Fibroblast of lung (primary cell): Measurements from ENCODE around the gene MMS19. TPM values are rescaled to one million over a fixed set of nuclear protein-coding genes. Genes with fewer than 3 reads are reported as not detected.
A peak's percentile ranks its signal among the peaks of the same experiment; 100 is the strongest.

Experiments used
- DNase-seq, 2 donors: peaks; one replicate each; pipeline versions ENCODE4 v3.0.0 to v3.0.0-alpha.2; 2010; ENCODE audit warnings: low read depth in 2 of 2
- H2AFZ ChIP-seq: 2 replicates; pipeline ENCODE4 v1.5.1; 2012; ENCODE audit warnings: low read length, control low read depth, inconsistent platforms
- H3K27ac ChIP-seq: 2 replicates; pipeline ENCODE4 v1.5.1; 2011; ENCODE audit warnings: low read length, control low read depth; ENCODE audit not compliant: insufficient read depth
- H3K27me3 ChIP-seq: 2 replicates; pipeline ENCODE4 v1.5.1; 2011; ENCODE audit warnings: mild to moderate bottlenecking, low read length; ENCODE audit not compliant: control insufficient read depth, insufficient read depth
- H3K36me3 ChIP-seq: 2 replicates; pipeline ENCODE4 v1.5.1; 2011; ENCODE audit warnings: low read length; ENCODE audit not compliant: control insufficient read depth, insufficient read depth
- H3K4me1 ChIP-seq: 2 replicates; pipeline ENCODE4 v1.5.1; 2011; ENCODE audit warnings: low read length; ENCODE audit not compliant: control insufficient read depth, insufficient read depth; ENCODE audit errors: extremely low read depth
- H3K4me2 ChIP-seq: 2 replicates; pipeline ENCODE4 v1.5.1; 2011; ENCODE audit warnings: low read length, control low read depth; ENCODE audit not compliant: insufficient read depth; ENCODE audit errors: extremely low read depth
- H3K4me3 ChIP-seq, 4 experiments: fragments of 200-600 bp in 1 of 4; sonication (generic) in 1 of 4; replicated peaks in 1 of 4; 2 replicates each; pipeline ENCODE4 v1.5.1; 2011 to 2016; ENCODE audit warnings: low read length in 4 of 4, low read depth in 3 of 4, mild to moderate bottlenecking in 3 of 4, control low read depth in 2 of 4, inconsistent platforms in 1 of 4, mixed read lengths in 1 of 4; ENCODE audit not compliant: insufficient read depth in 1 of 4; ENCODE audit errors: control extremely low read depth in 1 of 4
- H3K79me2 ChIP-seq: 2 replicates; pipeline ENCODE4 v1.5.1; 2012; ENCODE audit warnings: mild to moderate bottlenecking, low read length, inconsistent platforms; ENCODE audit not compliant: control insufficient read depth, insufficient read depth
- H3K9ac ChIP-seq: 2 replicates; pipeline ENCODE4 v1.5.1; 2011; ENCODE audit warnings: mild to moderate bottlenecking, low read length, control low read depth; ENCODE audit not compliant: insufficient read depth
- H3K9me3 ChIP-seq: 2 replicates; pipeline ENCODE4 v1.5.1; 2012; ENCODE audit warnings: low read depth, low read length; ENCODE audit not compliant: control insufficient read depth, insufficient read depth
- H4K20me1 ChIP-seq: 2 replicates; pipeline ENCODE4 v1.5.1; 2011; ENCODE audit warnings: low read length; ENCODE audit not compliant: control insufficient read depth, insufficient read depth; ENCODE audit errors: extremely low read depth
- CTCF ChIP-seq, 2 donors: IDR thresholded peaks in 1 of 2; conservative IDR thresholded peaks in 1 of 2; 1 replicate in 1 of 2; 2 replicates in 1 of 2; pipeline ENCODE4 v1.5.1; 2011 to 2012; ENCODE audit warnings: low read length in 2 of 2, control low read depth in 1 of 2, inconsistent platforms in 1 of 2, low read depth in 1 of 2, mild to moderate bottlenecking in 1 of 2
- EZH2 ChIP-seq: IDR thresholded peaks from 2 replicates; pipeline ENCODE4 v1.5.1; 2012; ENCODE audit warnings: low read length, control low read depth, mild to moderate bottlenecking; ENCODE audit errors: missing control alignments
- polyA plus RNA-seq, 2 donors: library from polyadenylated mRNA; depleted of rRNA in 1 of 2; stranded (reverse) in 1 of 2; unstranded in 1 of 2; fragments of >200 nt; gene quantifications; 2 replicates each; pipeline ENCODE4 v1.2.1, GENCODE V29; 2011 to 2012; ENCODE audit warnings: missing spikeins in 1 of 2
- total RNA-seq: library from RNA; depleted of rRNA; stranded (reverse); fragments of >200 nt; gene quantifications from 2 replicates; pipeline ENCODE4 v1.2.1, GENCODE V29; 2014

Gene MMS19
- total and polyA plus RNA-seq, 2 donors (not counting 1 experiment from before 2014, with no cell fraction given): 44.7 to 64.7 TPM

GRCh38 chr10:97509120-97509680 lies 11.0 kb upstream of the MMS19 start:
- no peaks in the 10 kb centered on the region for H3K27me3 ChIP-seq
- H3K27ac ChIP-seq: no peak overlapping the region
- peaks cover 6% of the 10 kb centered on the region for H3K79me2 ChIP-seq
- H3K4me2 ChIP-seq: no peak overlapping the region
- H2AFZ ChIP-seq: no peak overlapping the region
- DNase-seq: no peak
- TF ChIP-seq CTCF (conservative IDR thresholded peaks at IDR 0.05 in 1 of 2, IDR thresholded peaks at IDR 0.05 in 1 of 2; ENCODE audit: low read depth in 1 of 2, low read length in 2 of 2) (no peak), EZH2 (no peak)
- no peak overlapping the region for H3K4me3 ChIP-seq
- H3K36me3 ChIP-seq: no peaks in the 10 kb centered on the region
- H3K4me1 ChIP-seq: no peaks in the 10 kb centered on the region
- no peaks in the 10 kb centered on the region for H3K9me3 ChIP-seq
- H3K9ac ChIP-seq: no peak overlapping the region
- H4K20me1 ChIP-seq: no peaks in the 10 kb centered on the region

- no peaks in the 10 kb centered on the region for H4K20me1 ChIP-seq
- H3K4me3 ChIP-seq: no peak overlapping the region
- peaks cover 9% of the 10 kb centered on the region for H3K79me2 ChIP-seq
- no peak overlapping the region for H3K4me2 ChIP-seq
- DNase-seq: peak; percentile 36 to 73
- H3K4me1 ChIP-seq: no peaks in the 10 kb centered on the region
- no peaks in the 10 kb centered on the region for H3K27me3 ChIP-seq
- H3K27ac ChIP-seq: no peak overlapping the region
- H3K36me3 ChIP-seq: no peaks in the 10 kb centered on the region
- no peak overlapping the region for H2AFZ ChIP-seq
- TF ChIP-seq CTCF (conservative IDR thresholded peaks at IDR 0.05 in 1 of 2, IDR thresholded peaks at IDR 0.05 in 1 of 2; ENCODE audit: low read depth in 1 of 2, low read length in 2 of 2) (no peak), EZH2 (no peak)
- no peaks in the 10 kb centered on the region for H3K9me3 ChIP-seq
- H3K9ac ChIP-seq: no peak overlapping the region
Observed at GRCh38 chr10:97508342-97508741, 10.1 kb upstream of the MMS19 start.

- no peak overlapping the region for H3K9ac ChIP-seq
- no peaks in the 10 kb centered on the region for H3K36me3 ChIP-seq
- H3K79me2 ChIP-seq: peaks cover 13% of the 10 kb centered on the region
- H3K9me3 ChIP-seq: no peaks in the 10 kb centered on the region
- DNase-seq: no peak
- H3K4me3 ChIP-seq: no peak overlapping the region
- no peaks in the 10 kb centered on the region for H3K27me3 ChIP-seq
- H3K4me2 ChIP-seq: no peak overlapping the region
- H2AFZ ChIP-seq: no peak overlapping the region
- no peak for TF ChIP-seq EZH2
- TF ChIP-seq CTCF (conservative IDR thresholded peaks at IDR 0.05 in 1 of 2, IDR thresholded peaks at IDR 0.05 in 1 of 2; ENCODE audit: low read depth in 1 of 2, low read length in 2 of 2): no peak
- no peaks in the 10 kb centered on the region for H4K20me1 ChIP-seq
- no peaks in the 10 kb centered on the region for H3K4me1 ChIP-seq
- no peak overlapping the region for H3K27ac ChIP-seq
Observed at GRCh38 chr10:97506199-97506991, 8.2 kb upstream of the MMS19 start.
